HG02642 (cell line): ENCODE measurements around the gene TAS2R10.

Source experiments
- ATAC-seq: cut with Tn5 transposase; IDR thresholded peaks from one replicate; pipeline ENCODE4 v1.9.1; 2021; ENCODE audit warnings: mild to moderate bottlenecking; ENCODE audit not compliant: unreplicated experiment, poor library complexity

The TAS2R10 gene, protein sequence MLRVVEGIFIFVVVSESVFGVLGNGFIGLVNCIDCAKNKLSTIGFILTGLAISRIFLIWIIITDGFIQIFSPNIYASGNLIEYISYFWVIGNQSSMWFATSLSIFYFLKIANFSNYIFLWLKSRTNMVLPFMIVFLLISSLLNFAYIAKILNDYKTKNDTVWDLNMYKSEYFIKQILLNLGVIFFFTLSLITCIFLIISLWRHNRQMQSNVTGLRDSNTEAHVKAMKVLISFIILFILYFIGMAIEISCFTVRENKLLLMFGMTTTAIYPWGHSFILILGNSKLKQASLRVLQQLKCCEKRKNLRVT

DNA sequence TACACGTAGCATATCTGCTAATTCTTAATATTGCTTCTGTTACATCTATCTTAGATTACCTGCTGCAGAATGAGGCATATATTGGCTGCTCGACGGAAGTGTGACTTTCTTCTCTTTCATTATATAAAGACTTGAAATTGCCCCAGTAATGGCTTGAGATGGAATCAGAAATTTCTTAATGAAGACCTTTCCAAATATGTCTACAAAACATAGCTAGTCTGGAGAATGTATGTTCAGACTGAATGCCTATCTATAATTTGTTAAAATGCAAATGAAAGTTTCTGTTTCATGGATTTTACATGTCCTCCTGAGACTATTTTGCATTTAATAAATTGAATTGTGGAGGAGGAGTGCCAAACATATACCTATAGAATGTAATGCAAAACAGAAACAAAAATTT lies at the start of gene TAS2R10:
Gene TAS2R10, minus strand, starts transcription at position 101 of the 400 bp plus-strand sequence. Its CDS starts 89 bp downstream, at position 12.
- no peak for ATAC-seq

DNA sequence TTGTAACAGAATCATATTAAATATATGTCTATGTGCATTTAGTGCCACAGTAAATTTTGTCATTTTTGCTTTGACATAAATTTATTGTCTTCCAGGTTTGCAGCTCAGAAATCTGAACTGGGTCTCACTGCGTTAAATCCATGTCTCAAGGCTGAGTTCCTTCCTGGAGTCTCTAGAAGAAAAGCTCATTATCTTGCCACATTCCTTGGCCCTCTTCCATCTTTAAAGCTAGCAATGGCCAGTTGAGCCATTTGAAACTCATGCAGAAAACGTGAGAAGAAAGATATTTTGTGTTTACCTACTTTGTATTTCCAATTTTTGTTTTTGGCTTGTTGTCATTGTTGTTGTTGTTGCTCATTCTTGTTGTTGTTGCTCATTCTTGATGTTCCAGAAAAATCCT lies 47.2 kb upstream of the TAS2R10 start:
- ATAC-seq = no peak

DNA sequence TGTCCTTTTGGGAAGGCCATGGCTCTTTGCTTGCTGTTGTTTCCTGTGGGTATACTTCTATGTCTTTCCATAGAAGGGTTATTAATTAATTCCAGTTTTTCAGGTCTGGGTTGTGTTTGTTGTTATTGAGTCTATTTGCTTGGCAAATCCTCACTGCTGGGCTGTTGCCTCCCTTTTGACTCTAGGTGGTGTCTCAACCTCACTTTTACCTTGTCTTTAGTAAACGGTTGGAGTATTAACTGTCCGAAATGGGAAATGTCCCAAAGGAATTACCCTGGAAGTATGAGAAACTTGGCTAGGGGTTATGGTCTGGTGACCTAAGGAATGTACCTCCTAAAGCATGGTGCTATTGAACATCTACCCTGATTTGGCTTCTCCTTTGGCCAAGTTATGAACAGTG lies 41.2 kb upstream of the TAS2R10 start:
- no peak for ATAC-seq

DNA sequence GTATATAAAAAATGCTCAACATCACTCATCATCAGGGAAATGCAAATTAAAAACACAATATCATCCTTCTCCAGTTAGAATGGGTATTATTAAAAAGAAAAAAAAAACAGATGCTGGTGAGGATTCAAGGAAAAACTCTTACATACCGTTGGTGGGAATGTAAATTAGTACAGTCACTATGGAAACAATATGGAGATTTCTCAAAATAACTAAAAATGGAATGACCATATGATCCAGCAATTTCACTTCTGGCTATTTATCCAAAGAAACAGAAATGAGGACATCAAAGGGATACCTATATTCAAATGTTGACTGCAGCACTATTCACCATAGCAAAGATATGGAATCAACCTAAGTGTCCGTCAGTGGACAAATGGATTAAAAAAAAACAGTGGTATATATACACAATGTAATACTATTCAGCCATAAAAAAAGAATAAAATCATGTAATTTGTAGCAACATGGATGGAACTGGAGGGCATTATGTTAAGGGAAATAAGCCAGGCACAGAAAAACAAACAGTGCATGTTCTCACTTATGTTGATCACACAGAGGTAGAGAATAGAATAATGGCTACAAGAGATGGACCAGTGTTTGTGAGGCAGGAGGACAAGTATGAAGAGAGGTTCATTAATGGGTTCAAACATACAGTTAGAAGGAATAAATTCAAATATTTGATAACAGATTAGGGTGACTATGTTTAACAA lies 37.5 kb upstream of the TAS2R10 start:
- no peak for ATAC-seq

DNA sequence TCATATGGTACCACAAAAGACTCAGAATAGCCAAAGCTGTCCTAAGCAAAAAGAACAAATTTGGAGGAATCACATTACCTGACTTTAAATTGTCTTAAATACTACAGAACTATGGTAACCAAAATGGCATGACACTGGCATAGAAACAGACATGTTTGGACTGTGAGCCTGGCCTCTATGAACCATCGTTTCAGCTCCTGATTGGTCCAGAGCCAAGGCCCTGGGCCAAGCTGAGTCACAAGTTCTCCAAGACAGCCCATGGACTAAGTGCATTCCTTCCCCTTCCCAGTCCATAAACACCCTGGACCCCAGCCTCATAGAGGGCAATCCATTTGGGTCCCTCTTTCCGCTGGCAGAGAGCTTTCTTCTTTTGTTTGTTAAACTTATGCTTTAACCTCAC lies 35.2 kb upstream of the TAS2R10 start:
- no peak for ATAC-seq

DNA sequence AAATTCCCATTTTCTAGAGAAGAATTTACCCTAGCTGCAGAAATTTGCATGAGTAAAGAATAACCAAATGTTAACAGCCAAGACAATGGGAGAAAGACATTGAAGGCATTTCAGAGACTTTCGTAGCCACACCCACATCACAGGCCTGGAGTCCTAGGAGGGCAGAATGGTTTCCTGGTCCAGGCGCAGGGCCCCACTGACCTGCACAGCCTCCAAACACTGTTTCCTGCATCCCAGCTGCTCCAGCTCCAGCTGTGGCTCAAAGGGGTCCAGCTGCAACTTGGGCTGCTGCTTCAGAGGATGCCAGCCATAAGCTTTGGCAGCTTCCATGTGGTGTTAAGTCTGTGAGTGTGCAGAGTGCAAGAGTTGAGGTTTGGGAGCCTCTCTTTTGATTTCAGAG lies 29.6 kb upstream of the TAS2R10 start:
- no peak for ATAC-seq

DNA sequence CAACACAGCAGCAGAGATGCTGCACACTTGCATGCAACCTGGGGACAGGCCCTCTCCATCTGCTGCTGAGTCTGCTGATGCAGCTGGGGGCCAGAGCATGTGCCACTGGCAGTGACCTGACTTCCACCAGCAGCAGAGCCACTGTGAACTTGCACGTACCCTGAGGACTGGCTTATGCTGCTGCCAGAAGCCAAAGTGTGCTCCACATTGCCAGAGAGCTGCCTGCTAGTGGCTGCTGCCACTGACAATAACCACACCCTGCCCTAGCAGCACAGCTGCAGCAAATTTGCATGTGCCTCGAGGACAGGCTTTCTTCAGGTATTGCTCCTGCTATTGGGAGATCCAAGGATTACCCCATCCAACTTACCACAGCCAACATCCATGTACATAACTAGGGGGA lies 27.6 kb upstream of the TAS2R10 start:
- ATAC-seq = no peak

DNA sequence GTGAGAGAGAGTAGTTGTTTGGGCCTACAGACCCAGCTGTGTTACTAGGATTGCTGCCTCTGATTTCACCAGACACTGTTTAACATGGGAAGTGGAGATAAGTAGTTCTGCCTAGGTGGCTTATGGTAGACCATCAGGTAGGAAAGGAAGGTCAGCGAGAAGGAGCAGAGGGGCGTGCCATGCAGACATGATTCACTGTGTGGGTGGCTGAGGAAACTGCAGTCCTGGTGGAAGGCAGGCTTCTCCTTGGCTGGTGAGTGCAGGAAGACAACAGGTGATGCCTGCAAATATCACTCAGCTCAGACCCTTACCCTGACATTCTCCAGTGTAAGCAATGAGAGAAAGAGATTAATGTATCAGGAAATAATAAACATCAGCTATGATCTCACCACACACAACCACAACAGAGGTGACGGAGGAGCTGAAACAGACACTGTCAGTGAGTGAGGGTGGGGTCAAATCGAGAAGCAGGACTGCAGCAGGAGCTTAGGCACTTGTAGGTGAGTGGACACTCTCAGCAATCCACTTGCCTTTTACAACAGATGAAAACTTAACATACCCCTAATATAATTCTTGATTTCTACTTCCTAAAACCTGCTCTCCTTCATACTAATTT lies 25.2 kb upstream of the TAS2R10 start:
- no peak for ATAC-seq

DNA sequence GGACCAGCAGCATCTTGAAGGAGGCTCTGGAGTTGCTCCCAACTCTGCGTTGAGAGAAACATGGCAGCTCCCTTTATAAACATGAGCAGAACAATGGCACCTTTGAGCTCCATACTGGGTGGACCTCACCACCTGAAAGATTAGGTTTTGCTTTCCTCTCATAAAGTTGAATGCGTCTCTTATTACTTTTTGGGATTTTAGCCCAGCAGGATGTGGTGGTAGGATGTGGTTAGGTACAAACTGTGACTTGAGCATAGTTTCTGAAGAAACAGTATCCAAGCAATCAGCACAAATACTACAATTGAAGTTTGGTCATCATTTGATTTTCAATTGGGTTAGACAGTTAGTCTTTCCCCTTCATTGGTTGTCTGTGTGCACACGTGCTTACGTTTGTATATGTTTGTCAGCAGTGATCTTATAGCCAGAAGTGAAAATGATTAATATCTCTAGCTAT lies 23.3 kb upstream of the TAS2R10 start, which contains the start of gene PRR4:
Gene PRR4, minus strand, starts transcription at position 51 of the 454 bp plus-strand sequence. Its CDS starts 38 bp downstream, at position 13.
- ATAC-seq = no peak

DNA sequence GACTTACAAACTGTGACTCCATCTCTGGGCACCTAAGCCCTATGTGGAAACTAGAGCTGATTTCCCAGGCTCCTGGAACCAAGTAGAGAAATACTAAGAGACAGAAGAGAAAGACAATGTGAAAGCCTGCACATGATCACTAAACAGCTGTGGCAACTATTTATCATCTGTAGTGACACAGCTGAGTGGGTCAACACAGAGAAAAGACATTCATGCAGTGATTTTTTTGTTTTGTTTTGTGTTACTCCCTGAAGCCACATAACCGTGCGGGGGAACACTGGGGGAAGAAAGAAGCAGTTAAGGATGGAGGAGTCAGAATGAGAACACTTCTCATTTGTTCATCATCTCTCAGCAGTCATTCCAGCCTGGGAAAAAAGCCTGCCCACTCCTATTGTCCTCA lies 21.6 kb upstream of the TAS2R10 start:
- no peak for ATAC-seq

DNA sequence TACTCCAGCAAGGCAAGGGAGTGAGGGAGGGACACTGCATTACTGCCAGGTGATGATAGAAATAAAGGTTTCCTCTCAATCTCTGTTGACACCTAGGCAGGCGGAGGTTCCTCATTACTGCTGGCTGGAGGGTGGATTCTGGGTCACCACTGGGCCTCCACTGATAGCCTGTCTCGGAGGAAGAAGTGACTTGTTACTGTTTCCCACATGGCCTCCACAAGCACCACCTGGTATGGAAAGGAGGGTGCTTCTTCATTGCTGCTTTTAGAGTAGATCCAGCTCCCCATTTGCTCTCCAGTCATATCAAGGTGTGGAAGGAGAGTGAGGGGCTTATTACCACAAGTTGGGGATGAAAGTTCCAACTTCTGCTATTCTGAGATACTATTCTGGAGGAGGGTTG lies 16.7 kb upstream of the TAS2R10 start:
- no peak for ATAC-seq

DNA sequence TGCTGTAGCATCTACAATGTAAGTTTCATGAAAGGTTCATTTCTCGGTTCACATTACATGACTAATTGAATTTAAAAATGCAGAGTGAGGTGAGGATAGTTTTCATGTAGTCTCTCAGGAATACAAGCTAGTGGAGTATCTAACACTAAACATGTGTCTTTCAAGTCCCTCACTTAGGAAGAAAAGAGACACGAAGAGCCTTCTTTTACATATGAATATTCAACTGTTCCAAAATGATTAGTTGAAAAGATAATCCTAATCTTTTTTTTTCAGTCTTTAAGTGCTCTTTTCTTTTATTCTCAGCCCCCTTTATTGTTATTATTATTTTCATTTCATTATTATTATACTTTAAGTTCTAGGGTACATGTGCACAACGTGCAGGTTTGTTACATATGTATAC lies 12.3 kb upstream of the TAS2R10 start:
- ATAC-seq = no peak

DNA sequence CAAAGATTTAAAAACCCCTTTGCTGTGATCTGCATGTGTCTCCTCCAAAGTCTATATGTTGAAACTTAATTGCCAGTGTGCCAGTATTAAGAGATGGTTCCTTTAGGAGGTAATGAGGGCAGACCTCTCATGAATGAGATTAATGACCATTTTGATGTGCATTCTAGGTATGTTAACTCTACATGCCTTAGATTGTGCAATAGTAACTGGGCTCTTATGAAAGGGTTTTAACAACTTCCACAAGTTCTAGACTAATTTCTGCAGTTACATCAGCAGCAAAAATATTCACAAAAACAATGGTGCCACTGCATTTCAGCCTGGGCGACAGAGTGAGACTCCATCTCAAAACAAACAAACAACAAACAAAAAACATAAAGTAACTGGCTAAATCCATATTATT lies 3.8 kb upstream of the TAS2R10 start:
- no peak for ATAC-seq

DNA sequence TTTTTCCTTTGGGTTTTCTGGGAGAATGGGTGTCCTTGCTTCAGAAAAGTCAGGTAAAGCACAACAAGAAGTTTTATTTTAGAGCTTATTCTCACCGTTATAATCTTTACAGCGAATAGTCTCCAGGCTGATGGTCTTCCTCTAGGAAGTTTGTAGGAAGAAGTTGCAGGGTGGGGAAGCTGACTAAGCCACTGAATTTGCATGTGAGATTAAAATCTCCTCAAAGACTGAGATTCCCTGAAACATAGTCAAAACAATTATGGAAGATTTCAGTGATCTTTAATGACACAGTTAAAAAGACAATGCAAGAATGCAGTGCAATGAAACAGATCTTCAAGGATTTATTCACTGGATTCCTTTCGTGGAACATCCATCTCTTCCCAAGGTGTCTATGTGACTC lies 1.2 kb downstream of the TAS2R10 start:
- ATAC-seq = no peak

DNA sequence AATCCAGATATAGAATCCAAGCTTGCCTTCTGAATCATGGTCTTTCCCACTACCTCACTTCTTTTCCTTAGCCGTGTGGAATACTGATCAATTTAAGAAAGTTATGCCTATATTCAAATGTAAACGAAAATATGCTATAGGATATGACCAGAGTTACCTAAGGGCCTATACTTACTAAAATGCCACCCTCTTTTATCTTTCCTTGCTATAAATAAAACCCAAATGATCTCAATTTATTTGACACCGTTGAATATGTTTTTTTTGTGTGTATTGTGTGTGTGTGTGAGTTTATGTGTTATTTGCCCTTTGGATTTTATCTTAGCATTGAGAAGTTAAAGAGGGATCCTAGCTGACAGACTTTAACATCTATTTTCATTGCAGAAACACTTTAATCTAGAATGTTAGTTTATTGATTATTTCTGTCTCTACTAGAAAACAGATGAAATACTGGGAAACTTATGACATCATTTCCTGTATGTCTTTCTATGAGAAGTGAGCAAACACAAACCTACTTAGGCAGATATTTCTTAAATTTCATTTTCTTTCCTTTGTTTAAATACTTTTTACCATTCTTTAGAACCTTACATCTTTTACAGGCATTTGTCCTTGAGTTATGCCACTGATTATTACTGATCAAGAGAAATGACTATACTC lies 14.1 kb downstream of the TAS2R10 start:
- no peak for ATAC-seq

DNA sequence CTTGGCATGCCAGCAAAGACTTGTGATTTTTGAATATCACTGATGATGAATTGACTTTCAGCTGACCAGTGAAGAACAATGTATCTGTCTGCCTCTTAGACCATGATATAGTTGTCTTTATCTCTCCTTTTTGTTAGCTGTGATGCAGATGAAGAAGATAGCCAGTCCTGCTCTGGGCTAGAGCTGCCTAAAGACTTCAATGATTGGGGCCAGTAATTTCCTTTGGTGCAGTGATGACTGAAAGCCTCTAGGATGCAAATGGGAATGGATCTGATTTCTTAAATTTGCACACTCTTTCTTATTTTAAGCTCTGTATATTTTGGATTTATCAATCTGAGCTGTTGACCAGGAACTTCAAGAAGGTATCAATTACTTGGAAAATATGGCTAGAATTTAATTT lies 16.1 kb downstream of the TAS2R10 start, which contains the start of gene TAS2R9:
Gene TAS2R9, minus strand, starts transcription at position 101 of the 400 bp plus-strand sequence. Its CDS starts 93 bp downstream, at position 8.
- no peak for ATAC-seq

DNA sequence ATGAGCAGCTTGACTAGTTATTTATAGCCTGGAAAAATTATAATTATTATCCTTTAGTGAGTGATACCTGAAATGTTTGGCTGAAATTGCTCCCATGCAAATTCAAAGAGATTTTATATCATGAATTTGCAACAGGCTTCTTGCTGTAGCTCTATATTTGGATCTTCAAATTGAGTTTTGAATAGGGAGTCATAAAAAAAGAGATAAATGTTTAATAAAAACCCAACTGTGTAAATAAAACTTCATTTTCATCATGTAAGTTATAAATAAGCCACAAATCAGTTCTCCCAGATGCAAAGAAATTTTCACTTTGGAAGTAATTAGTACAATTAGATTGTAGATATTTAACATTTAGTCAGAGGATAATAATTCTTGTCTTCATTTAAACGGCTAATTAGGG lies 19.0 kb downstream of the TAS2R10 start, which contains the start of gene TAS2R8:
Gene TAS2R8, minus strand, starts transcription at position 101 of the 400 bp plus-strand sequence. CDS start 306 bp downstream, outside the sequence.
- no peak for ATAC-seq

DNA sequence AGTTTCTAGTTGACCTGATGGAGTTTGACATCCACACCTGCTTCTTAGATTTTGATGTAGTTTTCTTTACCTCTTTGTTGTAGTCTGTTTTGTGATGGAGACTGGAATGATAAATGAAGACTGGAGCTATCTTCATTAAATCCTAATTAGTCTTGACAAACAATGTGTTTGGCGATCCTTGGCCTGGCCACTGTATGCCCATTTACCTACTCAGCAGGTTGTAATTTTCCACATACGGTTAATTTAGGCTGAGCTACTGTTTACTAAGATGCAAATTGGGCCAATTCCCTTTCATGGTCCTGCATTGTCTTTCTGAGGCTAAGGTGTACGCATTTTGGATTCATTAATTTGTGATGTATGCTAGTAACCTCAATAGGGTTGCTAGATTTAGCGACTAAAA lies 23.6 kb downstream of the TAS2R10 start, which contains the start of gene TAS2R7:
Gene TAS2R7, minus strand, starts transcription at position 41 of the 400 bp plus-strand sequence. CDS start 57 bp downstream, outside the sequence.
- no peak for ATAC-seq

DNA sequence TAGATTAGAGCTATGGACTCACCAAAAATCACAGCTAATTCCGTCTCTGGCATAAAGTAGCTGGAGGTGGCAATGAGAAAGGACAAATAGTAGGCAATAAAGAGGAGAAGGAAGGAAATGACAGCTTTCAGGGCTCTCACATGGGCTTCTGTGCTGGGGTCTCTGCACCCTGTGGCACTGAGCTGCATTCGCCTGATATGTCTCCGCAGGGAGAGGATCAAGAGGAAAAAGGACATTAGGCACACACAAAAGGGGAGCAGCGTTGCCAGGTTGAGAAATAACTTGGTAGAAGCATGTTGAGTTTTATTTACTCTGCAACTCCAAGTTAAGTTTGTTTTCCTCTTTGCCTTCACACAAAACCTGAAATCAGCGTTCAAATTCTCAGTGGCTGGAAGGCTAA lies 24.4 kb downstream of the TAS2R10 start:
- no peak for ATAC-seq

DNA sequence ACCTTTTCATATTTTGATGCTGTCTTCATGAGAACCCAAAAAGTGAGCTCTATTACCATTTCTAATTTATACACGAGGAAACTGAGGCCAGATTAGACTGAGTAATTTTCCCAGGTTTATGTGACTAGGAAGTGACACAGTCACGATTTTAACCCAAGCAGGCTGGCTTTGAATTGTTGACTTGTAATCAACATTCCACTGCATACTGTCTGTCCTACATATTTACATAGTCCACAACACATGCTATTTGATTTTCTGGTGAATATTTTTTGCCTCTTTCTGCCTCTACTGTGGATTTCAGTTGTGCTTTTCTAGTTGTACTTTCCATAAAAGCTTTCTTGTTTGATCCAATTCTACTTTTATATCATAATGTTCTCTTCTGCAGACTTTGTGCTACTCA lies 31.9 kb downstream of the TAS2R10 start:
- ATAC-seq = no peak
